A673 (cell line): ENCODE data around the gene THSD4. TPM values are rescaled to one million over a fixed set of nuclear protein-coding genes. Genes with fewer than 3 reads are reported as not detected.

Source experiments
- BruUV-seq: library from RNA; stranded (reverse); fragments of 400-500 nt; replicated peaks from 2 replicates; lab custom pipeline; 2021; lab: Mats Ljungman, UMichigan
- CTCF ChIA-PET: fragments of 300-600 bp; sonication (Branson Sonifier 250); formaldehyde crosslinking; loops from one replicate; lab custom pipeline; 2022; ENCODE audit warnings: antibody characterized with exemption; lab: Charles Lee
- POLR2A ChIA-PET: fragments of 300-600 bp; sonication (Branson Sonifier 250); formaldehyde crosslinking; loops from one replicate; lab custom pipeline; 2022; ENCODE audit warnings: antibody characterized with exemption; ENCODE audit not compliant: low non-redundant PET; lab: Charles Lee
- DNase-seq: peaks from one replicate; pipeline ENCODE4 v3.0.0-alpha.2; 2015; ENCODE audit warnings: low spot score
- H3K27ac ChIP-seq: fragments of 200-600 bp; sonication (generic); 2 replicates; pipeline ENCODE4 v1.5.1; 2016; ENCODE audit warnings: mixed run types, low read depth, mild to moderate bottlenecking, mixed read lengths, antibody characterized with exemption, low read length; ENCODE audit not compliant: poor library complexity, severe bottlenecking
- H3K27me3 ChIP-seq: fragments of 200-600 bp; sonication (generic); replicated peaks from 2 replicates; pipeline ENCODE4 v1.6.1; 2017; ENCODE audit warnings: mixed run types, low read depth, mild to moderate bottlenecking, mixed read lengths, antibody characterized with exemption, low read length; ENCODE audit not compliant: insufficient read depth, poor library complexity
- H3K36me3 ChIP-seq: fragments of 200-600 bp; sonication (generic); 2 replicates; pipeline ENCODE4 v1.6.1; 2016; ENCODE audit warnings: mixed run types, mild to moderate bottlenecking, mixed read lengths, antibody characterized with exemption, low read length; ENCODE audit not compliant: insufficient read depth, poor library complexity, severe bottlenecking
- H3K4me1 ChIP-seq: fragments of 200-600 bp; sonication (generic); 2 replicates; pipeline ENCODE4 v1.6.1; 2017; ENCODE audit warnings: mixed run types, mild to moderate bottlenecking, mixed read lengths, antibody characterized with exemption, low read length; ENCODE audit not compliant: insufficient read depth, poor library complexity, severe bottlenecking
- H3K4me3 ChIP-seq: fragments of 200-600 bp; sonication (generic); 2 replicates; pipeline ENCODE4 v1.5.1; 2016; ENCODE audit warnings: low read depth, mixed run types, mild to moderate bottlenecking, mixed read lengths, low read length; ENCODE audit not compliant: poor library complexity, severe bottlenecking
- H3K9me3 ChIP-seq: fragments of 200-600 bp; sonication (generic); 2 replicates; pipeline ENCODE4 v1.6.1; 2016; ENCODE audit warnings: mixed run types, low read depth, mild to moderate bottlenecking, mixed read lengths, antibody characterized with exemption, low read length; ENCODE audit not compliant: poor library complexity, severe bottlenecking
- CTCF ChIP-seq: fragments of 300-800, 200-600 bp; sonication (generic); conservative IDR thresholded peaks from 2 replicates; pipeline ENCODE4 v1.5.1; 2017; ENCODE audit warnings: low read depth, mild to moderate bottlenecking, antibody characterized with exemption, low read length, moderate library complexity, mixed read lengths
- EZH2 ChIP-seq: fragments of 200-600 bp; sonication (generic); IDR thresholded peaks from 2 replicates; pipeline ENCODE4 v1.6.1; 2017; ENCODE audit warnings: borderline replicate concordance, low read depth, mild to moderate bottlenecking, mixed read lengths, antibody characterized with exemption, low read length; ENCODE audit not compliant: poor library complexity, severe bottlenecking
- intact Hi-C: fragments of 100-400 bp; cut with micrococcal nuclease; formaldehyde crosslinking; loops from one replicate; pipeline ENCODE4 v1.10.0; 2022; ENCODE audit not compliant: unreplicated experiment
- total RNA-seq: library from RNA; stranded (reverse); gene quantifications from 2 replicates; pipeline ENCODE4 v1.2.3, GENCODE V29; 2021

The THSD4 gene
- total RNA-seq, 1 experiment from 2014 or later: 2.4 TPM

GRCh38 chr15:71518661-71519060, 403.4 kb downstream of the THSD4 start:
- no peaks in the 10 kb centered on the region for H3K4me1 ChIP-seq
- no peak overlapping the region for H3K4me3 ChIP-seq
- no peak for DNase-seq
- no peak for TF ChIP-seq CTCF
- TF ChIP-seq EZH2: no peak
- POLR2A ChIA-PET: no interaction called here
- CTCF ChIA-PET: no interaction called here
- no peak overlapping the region for H3K27ac ChIP-seq
- peaks cover 70% of the 10 kb centered on the region for H3K27me3 ChIP-seq
- no peaks in the 10 kb centered on the region for H3K9me3 ChIP-seq
- intact Hi-C loops: loop anchor here (1.0 kb wide), 1 partner anchor 11 kb away; no protein-coding TSS in a partner anchor
- BruUV-seq: no TSS peak
- H3K36me3 ChIP-seq: no peaks in the 10 kb centered on the region

GRCh38 chr15:71526060-71526820, 411.0 kb downstream of the THSD4 start:
- intact Hi-C loops: no loop called here
- POLR2A ChIA-PET: interaction anchor here (0.5 kb wide), 1 partner anchor 992 kb away, joined by 7 read pairs; no protein-coding TSS in a partner anchor
- TF ChIP-seq EZH2 (no peak), CTCF (no peak)
- H3K27ac ChIP-seq: no peak overlapping the region
- DNase-seq: peak; percentile 39
- H3K27me3 ChIP-seq: peaks cover 85% of the 10 kb centered on the region
- H3K36me3 ChIP-seq: no peaks in the 10 kb centered on the region
- H3K4me3 ChIP-seq: no peak overlapping the region
- no TSS peak for BruUV-seq
- no peaks in the 10 kb centered on the region for H3K9me3 ChIP-seq
- CTCF ChIA-PET: no interaction called here
- no peaks in the 10 kb centered on the region for H3K4me1 ChIP-seq

- H3K4me1 ChIP-seq: no peaks in the 10 kb centered on the region
- no peak overlapping the region for H3K4me3 ChIP-seq
- BruUV-seq: no TSS peak
- ChIA-PET POLR2A (interaction anchor here (0.6 kb wide), 1 partner anchor 89 kb away, joined by 4 read pairs; no protein-coding TSS in a partner anchor), CTCF (interaction anchor here (0.6 kb wide), 1 partner anchor 214 kb away, joined by 10 read pairs; no protein-coding TSS in a partner anchor)
- no peak for DNase-seq
- no peak overlapping the region for H3K27ac ChIP-seq
- no peaks in the 10 kb centered on the region for H3K9me3 ChIP-seq
- H3K36me3 ChIP-seq: no peaks in the 10 kb centered on the region
- intact Hi-C loops: no loop called here
- peaks cover 62% of the 10 kb centered on the region for H3K27me3 ChIP-seq
- no peak for TF ChIP-seq EZH2
Measured at GRCh38 chr15:71529361-71529760, 414.1 kb downstream of the THSD4 start.
